Measurements from ENCODE around the gene SMS. TPM values are rescaled to one million over a fixed set of nuclear protein-coding genes. Genes with fewer than 3 reads are reported as not detected.

Gene SMS
- total and polyA plus RNA-seq, 10 donors = 30.6 to 56.7 (median 42.8) TPM

DNA sequence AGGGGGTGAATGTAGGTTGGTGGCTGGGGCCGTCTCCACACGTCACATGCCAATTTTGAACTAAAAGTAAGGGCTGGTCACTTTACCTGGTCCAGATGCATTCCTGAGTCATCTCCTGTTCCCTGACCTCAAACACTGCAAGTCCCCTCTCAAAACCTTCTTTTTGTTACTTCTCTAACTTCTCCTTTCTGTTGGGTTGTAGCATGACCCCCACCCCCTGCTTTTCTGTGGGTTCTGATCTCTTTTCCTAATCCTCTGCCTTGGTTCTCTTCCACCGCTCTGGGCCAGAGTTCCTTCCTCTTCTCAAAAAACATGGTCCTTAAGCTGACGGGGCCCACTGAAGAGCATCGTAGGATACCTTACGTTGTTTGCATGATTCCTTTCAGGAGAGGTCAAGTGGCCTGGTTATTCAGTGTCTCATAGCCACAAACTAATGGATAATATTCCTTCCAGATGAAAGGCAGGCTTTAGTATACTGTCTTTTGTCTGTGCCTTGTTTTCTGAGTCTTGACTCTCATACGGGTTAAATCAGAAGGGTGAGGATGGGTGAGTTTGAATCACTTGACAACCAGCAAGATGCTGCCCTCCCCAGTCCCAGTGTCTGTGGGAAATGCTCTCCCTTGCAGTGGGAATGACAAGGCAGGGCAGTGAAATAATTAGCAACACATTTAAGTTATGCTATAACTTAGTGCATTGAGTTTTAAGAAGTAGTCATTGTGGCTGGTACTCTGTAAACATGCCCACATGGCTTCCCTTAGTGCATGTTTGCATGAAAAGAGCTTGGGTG, 15.1 kb downstream of the SMS start:
- Histone ChIP-seq H3K4me1 (peaks cover 0 to 36% (median 9%) of the 10 kb centered on the region in 6 donors), H3K27me3 (replicated peaks in 1 of 7) (no peaks in the 10 kb centered on the region), H3K36me3 (no peaks in the 10 kb centered on the region), H3K27ac (peak overlapping the region in 4 of 8 donors; percentile 17 to 35 (median 28)), H3K9me3 (no peaks in the 10 kb centered on the region), H3K4me3 (no peak overlapping the region)
- intact Hi-C loops (cut with DNase I; ENCODE audit: low total_unique reads) = no loop called here
- DNase-seq = no peak
- TF ChIP-seq, protein P1, sequence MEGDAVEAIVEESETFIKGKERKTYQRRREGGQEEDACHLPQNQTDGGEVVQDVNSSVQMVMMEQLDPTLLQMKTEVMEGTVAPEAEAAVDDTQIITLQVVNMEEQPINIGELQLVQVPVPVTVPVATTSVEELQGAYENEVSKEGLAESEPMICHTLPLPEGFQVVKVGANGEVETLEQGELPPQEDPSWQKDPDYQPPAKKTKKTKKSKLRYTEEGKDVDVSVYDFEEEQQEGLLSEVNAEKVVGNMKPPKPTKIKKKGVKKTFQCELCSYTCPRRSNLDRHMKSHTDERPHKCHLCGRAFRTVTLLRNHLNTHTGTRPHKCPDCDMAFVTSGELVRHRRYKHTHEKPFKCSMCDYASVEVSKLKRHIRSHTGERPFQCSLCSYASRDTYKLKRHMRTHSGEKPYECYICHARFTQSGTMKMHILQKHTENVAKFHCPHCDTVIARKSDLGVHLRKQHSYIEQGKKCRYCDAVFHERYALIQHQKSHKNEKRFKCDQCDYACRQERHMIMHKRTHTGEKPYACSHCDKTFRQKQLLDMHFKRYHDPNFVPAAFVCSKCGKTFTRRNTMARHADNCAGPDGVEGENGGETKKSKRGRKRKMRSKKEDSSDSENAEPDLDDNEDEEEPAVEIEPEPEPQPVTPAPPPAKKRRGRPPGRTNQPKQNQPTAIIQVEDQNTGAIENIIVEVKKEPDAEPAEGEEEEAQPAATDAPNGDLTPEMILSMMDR (IDR thresholded peaks at IDR 0.05 in 8 of 11, conservative IDR thresholded peaks at IDR 0.05 in 3 of 11) = no peak
- 26 to 54% (median 39%) methylated on average over 7 of the region's 7 CpGs for WGBS, 5 donors

DNA sequence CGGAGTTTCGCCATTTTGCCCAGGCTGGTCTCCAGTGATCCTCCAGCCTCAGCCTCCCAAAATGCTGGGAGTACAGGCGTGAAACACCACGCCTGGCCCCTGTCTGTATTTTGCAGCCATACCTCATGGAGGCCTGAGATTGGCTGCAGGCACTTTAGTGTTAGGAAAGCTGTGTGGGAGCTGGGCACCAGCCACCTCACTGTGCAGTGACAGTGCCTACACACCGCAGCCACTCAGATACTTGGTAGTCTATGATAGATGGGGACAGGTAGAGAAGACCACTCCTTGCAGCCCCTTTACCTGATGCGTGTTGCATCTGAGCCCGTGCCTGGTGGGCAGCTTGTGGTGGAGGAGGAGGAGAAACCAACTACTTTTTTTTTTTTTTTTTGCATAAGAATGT, 16.3 kb downstream of the SMS start:
- 90 to 96% (median 92%) methylated on average over 3 to 7 of the region's 7 CpGs for WGBS, 5 donors
- no peaks in the 10 kb centered on the region for H3K9me3 ChIP-seq
- no peak for DNase-seq
- no peak overlapping the region for H3K4me3 ChIP-seq
- intact Hi-C loops (cut with DNase I; ENCODE audit: low total_unique reads) = no loop called here
- no peaks in the 10 kb centered on the region for H3K27me3 ChIP-seq (replicated peaks in 1 of 7)
- TF ChIP-seq, protein P1 (IDR thresholded peaks at IDR 0.05 in 8 of 11, conservative IDR thresholded peaks at IDR 0.05 in 3 of 11) = no peak
- TF ChIP-seq POLR2A (IDR thresholded peaks at IDR 0.05) (no peak), POLR2AphosphoS5 (IDR thresholded peaks at IDR 0.05) (no peak)
- no peak overlapping the region for H3K27ac ChIP-seq
- H3K4me1 ChIP-seq = peaks cover 0 to 46% (median 12%) of the 10 kb centered on the region in 6 donors
- no peaks in the 10 kb centered on the region for H3K36me3 ChIP-seq

DNA sequence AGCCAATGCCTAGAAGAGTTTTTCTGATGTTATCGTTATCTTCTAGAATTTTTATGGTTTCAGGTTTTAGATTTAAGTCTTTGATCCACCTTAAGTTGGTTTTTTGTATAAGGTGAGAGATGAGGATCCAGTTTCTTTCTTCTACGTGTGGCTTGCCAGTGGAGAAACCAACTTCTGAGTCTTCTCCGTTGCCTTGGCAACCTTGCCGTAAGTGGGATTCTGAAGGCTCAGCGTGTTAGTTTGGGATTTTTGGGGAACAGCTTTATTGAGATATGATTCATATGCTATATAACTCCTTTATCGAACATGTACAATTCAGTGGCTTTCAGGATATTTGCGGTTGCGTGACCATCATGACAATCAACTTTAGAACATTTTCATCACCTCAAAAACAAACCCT, 17.7 kb downstream of the SMS start:
- DNase-seq = no peak
- Histone ChIP-seq H3K9me3 (no peaks in the 10 kb centered on the region), H3K27me3 (replicated peaks in 1 of 7) (no peaks in the 10 kb centered on the region), H3K27ac (no peak overlapping the region), H3K4me1 (peaks cover 0 to 46% (median 12%) of the 10 kb centered on the region in 6 donors), H3K4me3 (no peak overlapping the region), H3K36me3 (no peaks in the 10 kb centered on the region)
- TF ChIP-seq POLR2A (IDR thresholded peaks at IDR 0.05) (no peak), POLR2AphosphoS5 (IDR thresholded peaks at IDR 0.05) (no peak)
- TF ChIP-seq, protein P1 (IDR thresholded peaks at IDR 0.05 in 8 of 11, conservative IDR thresholded peaks at IDR 0.05 in 3 of 11) = no peak
- 74 to 92% (median 76%) methylated on average over 8 of the region's 8 CpGs for WGBS, 5 donors
- intact Hi-C loops (cut with DNase I; ENCODE audit: low total_unique reads) = no loop called here

DNA sequence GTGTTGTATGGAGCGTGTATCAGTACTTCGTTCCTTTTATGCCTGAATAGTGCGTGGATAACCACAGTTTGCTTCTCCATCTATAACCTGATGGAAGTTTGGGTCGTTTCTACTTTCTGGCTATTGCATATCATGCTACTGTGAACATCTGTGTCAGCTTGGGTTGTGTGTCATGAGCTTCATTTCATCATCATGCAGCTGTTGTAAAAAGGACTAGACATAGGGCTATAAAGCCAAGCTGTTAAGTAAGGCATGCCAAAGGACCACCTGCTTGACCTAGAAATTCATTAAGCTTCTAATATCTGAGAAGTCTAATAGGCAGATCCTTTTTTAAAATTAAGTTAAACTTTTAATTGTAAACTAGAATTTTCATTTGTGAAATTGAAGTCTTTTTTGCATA, 18.4 kb downstream of the SMS start:
- no peaks in the 10 kb centered on the region for H3K9me3 ChIP-seq

More for the DNA sequence above, 18.4 kb downstream of the SMS start:
- WGBS, 5 donors = 64 to 88% (median 76%) methylated on average over 4 of the region's 4 CpGs
- TF ChIP-seq POLR2A (IDR thresholded peaks at IDR 0.05) (no peak), POLR2AphosphoS5 (IDR thresholded peaks at IDR 0.05) (no peak)
- TF ChIP-seq, protein P1 (IDR thresholded peaks at IDR 0.05 in 8 of 11, conservative IDR thresholded peaks at IDR 0.05 in 3 of 11) = no peak
- intact Hi-C loops (cut with DNase I; ENCODE audit: low total_unique reads) = no loop called here
- Histone ChIP-seq H3K4me3 (no peak overlapping the region), H3K27me3 (replicated peaks in 1 of 7) (no peaks in the 10 kb centered on the region), H3K27ac (no peak overlapping the region), H3K36me3 (no peaks in the 10 kb centered on the region), H3K4me1 (peaks cover 0 to 46% (median 12%) of the 10 kb centered on the region in 6 donors)
- no peak for DNase-seq

All from spleen (tissue), 11 donors.